HTERT RPE-1 (cell line): ENCODE measurements around the gene ZNF705A.
"Not testable (repeated sequence)": the region's sequence is repeated elsewhere in the genome, so short reads cannot be mapped to it uniquely, and the experiment has no call there.

Experiments
- in situ Hi-C: fragments of 300-500 bp; cut with MboI; formaldehyde crosslinking; loops from 4 replicates; pipeline ENCODE4 v1.14.3; 2020; ENCODE audit warnings: low sequenced_read_pairs

The ZNF705A gene

GRCh38 chr12:8183346-8183745 lies 26.5 kb downstream of the ZNF705A start:
- in situ Hi-C loops = not testable (repeated sequence)

DNA sequence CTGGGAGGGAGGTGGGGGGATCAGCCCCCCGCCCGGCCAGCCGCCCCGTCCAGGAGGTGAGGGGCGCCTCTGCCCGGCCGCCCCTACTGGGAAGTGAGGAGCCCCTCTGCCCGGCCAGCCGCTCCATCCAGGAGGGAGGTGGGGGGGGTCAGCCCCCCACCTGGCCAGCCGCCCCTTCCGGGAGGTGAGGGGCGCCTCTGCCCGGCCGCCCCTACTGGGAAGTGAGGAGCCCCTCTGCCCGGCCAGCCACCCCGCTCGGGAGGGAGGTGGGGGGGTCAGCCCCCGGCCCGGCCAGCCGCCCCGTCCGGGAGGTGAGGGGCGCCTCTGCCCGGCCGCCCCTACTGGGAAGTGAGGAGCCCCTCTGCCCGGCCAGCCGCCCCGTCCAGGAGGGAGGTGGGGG lies 27.4 kb downstream of the ZNF705A start:
- in situ Hi-C loops = not testable (repeated sequence)

GRCh38 chr12:8188088-8188487 lies 31.3 kb downstream of the ZNF705A start:
- in situ Hi-C loops = not testable (repeated sequence)

DNA sequence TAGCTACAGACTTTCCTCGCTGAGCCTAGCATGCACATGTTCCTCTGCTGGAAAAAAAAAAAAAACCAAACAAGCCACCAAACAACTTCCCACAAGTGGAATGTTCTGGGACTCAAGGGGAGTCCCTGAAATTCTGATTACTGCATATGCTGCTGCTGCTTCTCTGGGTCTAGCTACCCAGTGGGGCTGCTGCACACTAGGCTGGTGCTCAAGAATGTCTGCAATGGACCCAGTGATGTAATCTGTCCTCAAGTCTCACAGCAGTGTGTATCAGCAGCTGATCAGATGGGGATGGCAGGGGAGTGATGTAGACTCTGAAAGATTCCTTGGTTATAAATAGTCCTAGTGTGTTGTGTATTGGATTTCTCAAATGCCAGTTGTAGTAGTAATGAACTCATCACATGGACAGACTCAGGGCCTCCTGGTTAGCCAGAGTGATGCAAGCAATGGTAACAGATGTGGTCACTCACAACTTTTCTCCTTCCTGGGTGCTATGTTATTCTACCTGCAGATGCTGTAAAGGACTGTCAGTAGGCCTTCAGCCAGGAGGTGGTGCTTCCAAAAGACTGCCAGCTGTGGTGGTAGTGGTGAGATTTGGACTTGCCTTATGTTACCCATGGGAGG lies 41.0 kb downstream of the ZNF705A start:
- in situ Hi-C loops = not testable (repeated sequence)

- in situ Hi-C loops = not testable (repeated sequence)
Observed at GRCh38 chr12:8218711-8219382, 62.0 kb downstream of the ZNF705A start.

- in situ Hi-C loops = not testable (repeated sequence)
Observed at GRCh38 chr12:8221375-8221774, 64.6 kb downstream of the ZNF705A start.

DNA sequence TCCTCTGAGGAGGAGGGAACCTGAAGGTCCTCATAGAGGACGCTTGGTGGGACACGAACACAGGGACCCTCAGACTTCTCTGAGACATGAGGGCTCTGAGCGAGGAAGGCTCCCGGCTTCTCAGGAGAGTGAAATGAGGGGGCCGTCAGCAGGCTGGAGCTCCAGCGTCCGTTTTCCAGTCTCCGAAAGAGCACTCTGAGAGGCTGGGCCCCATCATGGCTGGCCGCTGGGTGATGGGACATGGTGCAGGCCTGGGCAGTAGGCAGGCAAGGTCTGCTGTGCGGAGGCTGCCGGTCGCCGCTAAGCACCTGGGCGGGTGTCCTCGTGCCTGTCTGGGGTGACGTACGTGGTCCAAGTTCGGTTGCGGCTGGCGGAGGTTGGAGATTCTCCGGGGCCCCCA lies 65.0 kb downstream of the ZNF705A start:
- in situ Hi-C loops = not testable (repeated sequence)

DNA sequence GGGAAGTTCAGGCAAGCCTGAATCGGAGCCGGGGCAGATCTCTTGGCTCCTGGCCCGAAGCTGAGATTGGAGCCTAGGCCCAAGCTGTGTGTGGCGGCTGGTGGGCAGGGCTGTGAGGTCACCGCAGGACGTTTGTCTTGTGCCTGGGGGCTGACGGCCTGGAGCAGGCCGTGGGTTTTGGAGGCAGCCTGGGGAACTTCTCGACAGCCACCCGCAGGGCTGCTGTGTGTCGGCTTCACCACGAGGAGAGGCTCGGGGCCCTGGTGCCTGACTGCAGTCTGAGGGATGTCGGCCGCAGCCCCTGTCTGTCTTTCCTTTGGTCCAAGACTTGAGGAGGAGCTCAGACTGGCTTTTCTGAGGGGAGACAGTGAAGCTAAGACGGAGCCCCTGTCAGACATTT lies 65.5 kb downstream of the ZNF705A start:
- in situ Hi-C loops = not testable (repeated sequence)

- in situ Hi-C loops = not testable (repeated sequence)
Observed at GRCh38 chr12:8223646-8224045, 66.8 kb downstream of the ZNF705A start.

- in situ Hi-C loops = not testable (repeated sequence)
Observed at GRCh38 chr12:8224782-8225181, 68.0 kb downstream of the ZNF705A start.

DNA sequence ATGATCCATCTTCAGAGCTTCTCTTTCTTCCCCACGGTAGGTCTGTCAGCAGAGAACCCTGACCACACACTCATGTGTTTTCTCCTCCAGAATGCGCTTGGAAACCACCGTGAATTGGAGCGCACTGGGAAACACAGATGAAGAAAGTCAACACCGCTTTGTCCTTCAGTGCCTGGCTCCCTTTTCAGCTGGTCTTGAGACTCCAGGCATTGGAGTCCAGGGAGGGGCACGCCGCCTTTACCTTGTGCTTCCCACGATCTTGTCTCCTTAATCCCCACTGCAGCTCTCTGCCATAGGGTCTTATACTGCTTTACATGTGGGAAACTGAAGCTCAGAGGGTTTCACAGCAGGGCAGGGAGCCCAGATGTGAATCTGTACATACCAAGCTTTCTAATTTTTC lies 69.5 kb downstream of the ZNF705A start:
- in situ Hi-C loops = no loop called here

GRCh38 chr12:8226992-8227731 lies 70.3 kb downstream of the ZNF705A start, which contains the start of gene FAM90A1:
Gene FAM90A1 (minus strand): TSS chr12:8227618. CDS start chr12:8224832, 2,786 bp downstream.
- in situ Hi-C loops = not testable (repeated sequence)

GRCh38 chr12:8227732-8228077 lies 70.9 kb downstream of the ZNF705A start:
- in situ Hi-C loops = not testable (repeated sequence)

DNA sequence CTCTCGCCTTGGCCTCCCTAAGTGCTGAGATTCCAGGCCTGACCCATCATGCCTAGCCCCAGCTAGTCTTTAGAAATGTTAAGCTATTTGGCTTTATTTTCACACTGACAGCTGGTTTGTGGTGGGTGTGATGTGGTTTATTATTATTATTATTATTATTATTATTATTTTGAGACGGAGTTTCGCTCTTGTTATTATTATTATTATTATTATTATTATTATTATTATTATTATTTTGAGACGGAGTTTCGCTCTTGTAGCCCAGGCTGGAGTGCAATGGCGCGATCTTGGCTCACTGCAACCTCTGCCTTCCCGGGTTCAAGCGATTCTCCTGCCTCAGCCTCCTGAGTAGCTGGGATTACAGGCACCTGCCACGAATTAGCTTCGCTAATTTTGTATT lies 71.8 kb downstream of the ZNF705A start:
- in situ Hi-C loops = not testable (repeated sequence)

GRCh38 chr12:8229486-8229885 lies 72.7 kb downstream of the ZNF705A start:
- in situ Hi-C loops = not testable (repeated sequence)
